PC-9 (cell line): ENCODE results near the gene TAS1R2.

Experiments used
- EZH2 ChIP-seq: fragments of 200-600 bp; sonication (generic); IDR thresholded peaks from 2 replicates; pipeline ENCODE4 v1.8.0; 2017; ENCODE audit warnings: antibody characterized with exemption, low read depth
- TF ChIP-seq, protein P1 (sequence below): fragments of 200-600 bp; sonication (generic); conservative IDR thresholded peaks from 2 replicates; pipeline ENCODE4 v1.6.1; 2017; ENCODE audit warnings: mixed run types, antibody characterized with exemption, mild to moderate bottlenecking, moderate library complexity

DNA sequence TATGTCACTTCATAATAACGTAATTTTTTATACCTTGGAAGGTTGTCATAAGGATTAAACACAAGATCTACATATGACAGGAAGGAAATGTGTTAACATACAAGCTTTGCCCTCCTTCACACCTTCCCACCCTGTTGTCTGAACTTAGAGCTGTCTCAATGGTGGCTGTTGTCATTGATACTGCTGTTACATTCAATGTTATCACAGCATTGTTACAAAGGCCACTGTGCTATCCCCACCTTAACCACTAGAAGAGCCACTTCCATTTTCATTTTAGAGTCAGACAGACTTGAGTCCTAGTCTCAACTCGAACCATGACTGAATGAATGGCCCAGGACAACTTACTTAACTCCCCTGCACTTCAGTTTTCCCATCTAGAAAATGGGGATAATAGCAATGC lies 31.2 kb downstream of the TAS1R2 start:
- TF ChIP-seq, protein P1, sequence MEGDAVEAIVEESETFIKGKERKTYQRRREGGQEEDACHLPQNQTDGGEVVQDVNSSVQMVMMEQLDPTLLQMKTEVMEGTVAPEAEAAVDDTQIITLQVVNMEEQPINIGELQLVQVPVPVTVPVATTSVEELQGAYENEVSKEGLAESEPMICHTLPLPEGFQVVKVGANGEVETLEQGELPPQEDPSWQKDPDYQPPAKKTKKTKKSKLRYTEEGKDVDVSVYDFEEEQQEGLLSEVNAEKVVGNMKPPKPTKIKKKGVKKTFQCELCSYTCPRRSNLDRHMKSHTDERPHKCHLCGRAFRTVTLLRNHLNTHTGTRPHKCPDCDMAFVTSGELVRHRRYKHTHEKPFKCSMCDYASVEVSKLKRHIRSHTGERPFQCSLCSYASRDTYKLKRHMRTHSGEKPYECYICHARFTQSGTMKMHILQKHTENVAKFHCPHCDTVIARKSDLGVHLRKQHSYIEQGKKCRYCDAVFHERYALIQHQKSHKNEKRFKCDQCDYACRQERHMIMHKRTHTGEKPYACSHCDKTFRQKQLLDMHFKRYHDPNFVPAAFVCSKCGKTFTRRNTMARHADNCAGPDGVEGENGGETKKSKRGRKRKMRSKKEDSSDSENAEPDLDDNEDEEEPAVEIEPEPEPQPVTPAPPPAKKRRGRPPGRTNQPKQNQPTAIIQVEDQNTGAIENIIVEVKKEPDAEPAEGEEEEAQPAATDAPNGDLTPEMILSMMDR = no peak
- TF ChIP-seq EZH2 = no peak
